T-helper 17 cell (primary cell): ENCODE measurements around the gene HOXA2. TPM values are rescaled to one million over a fixed set of nuclear protein-coding genes. Genes with fewer than 3 reads are reported as not detected.

Experiments used
- ATAC-seq: fragments of 150-1000 bp; cut with Tn5 transposase; 2 replicates; pipeline ENCODE4 v1.10.0; 2021; ENCODE audit warnings: mild to moderate bottlenecking, moderate library complexity
- DNase-seq, 3 donors: peaks; one replicate each; pipeline versions ENCODE4 v3.0.0 to v3.0.0-alpha.2; 2020 to 2021
- H3K9me3 ChIP-seq: one replicate; pipeline ENCODE4 v1.7.0; 2013; ENCODE audit warnings: low read length, mild to moderate bottlenecking; ENCODE audit not compliant: control insufficient read depth, poor library complexity, severe bottlenecking
- H3K27ac Mint-ChIP-seq: one replicate; pipeline ENCODE4 v1.8.0; 2022; ENCODE audit warnings: mild to moderate bottlenecking, moderate library complexity, mixed read lengths
- H3K27me3 Mint-ChIP-seq: one replicate; pipeline ENCODE4 v1.8.0; 2022; ENCODE audit warnings: mixed read lengths
- H3K36me3 Mint-ChIP-seq: one replicate; pipeline ENCODE4 v1.8.0; 2022; ENCODE audit warnings: low read depth, mixed read lengths
- H3K4me1 Mint-ChIP-seq: one replicate; pipeline ENCODE4 v1.8.0; 2022; ENCODE audit warnings: mild to moderate bottlenecking, mixed read lengths
- H3K4me3 Mint-ChIP-seq: one replicate; pipeline ENCODE4 v1.8.0; 2022; ENCODE audit warnings: mild to moderate bottlenecking, moderate library complexity, mixed read lengths
- total RNA-seq, 4 donors: library from RNA in 2 of 4; stranded (reverse) in 2 of 4; gene quantifications; one replicate each; pipeline ENCODE4 v1.2.3 and lab custom pipeline; 2022 to 2026

Gene HOXA2
- total RNA-seq, 2 donors from 2014 or later, result not detected

DNA sequence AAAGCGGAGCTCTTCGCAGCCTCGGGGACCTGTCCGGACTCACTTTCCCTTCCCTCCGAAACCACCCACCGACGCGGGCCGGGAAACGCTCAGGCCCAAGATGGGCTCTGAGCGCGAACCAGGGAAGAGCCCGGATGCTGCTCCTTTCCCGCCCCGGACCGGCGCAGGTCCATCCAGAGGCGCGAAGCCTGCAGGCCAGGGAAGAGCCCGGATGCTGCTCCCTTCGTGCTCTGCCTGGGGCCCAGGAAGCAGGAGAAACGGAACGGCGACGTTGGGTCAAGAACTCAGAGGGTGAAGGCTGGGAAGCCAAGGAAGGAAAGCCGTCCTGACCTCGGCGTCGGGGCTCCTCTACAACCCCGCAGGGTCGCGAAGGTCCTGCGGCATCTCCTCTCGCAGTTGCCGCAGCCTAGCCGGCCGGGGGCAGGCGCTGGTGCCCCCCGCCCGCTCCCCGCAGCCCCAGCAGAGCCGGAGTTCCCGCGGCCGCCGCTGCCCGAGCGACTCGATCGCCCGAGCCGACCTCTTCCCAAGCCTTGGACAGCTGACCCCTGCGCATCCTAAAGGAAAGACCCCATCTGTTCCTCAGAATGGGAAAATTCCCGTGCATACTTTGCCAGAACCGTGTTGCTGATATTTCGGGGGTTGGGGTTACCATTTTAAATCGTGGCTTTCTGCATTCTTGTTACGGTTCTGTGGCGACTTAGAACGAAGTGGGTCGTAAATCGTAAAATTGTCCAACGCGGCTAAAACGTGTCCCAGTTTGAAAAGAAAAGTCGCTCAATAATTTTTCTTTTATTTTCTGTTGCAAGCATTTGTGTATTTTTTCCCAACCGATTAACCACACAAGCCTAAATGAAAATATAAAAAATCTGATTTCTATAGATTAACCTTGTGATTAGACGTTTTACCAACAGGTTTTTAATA lies 14.2 kb downstream of the HOXA2 start:
- H3K4me3 Mint-ChIP-seq, result peak overlapping the region; percentile 28

GRCh38 chr7:27083646-27084045 lies 18.8 kb downstream of the HOXA2 start:
- H3K4me1 Mint-ChIP-seq, result peaks cover 2% of the 10 kb centered on the region
- no peak for ATAC-seq
- no peaks in the 10 kb centered on the region for H3K36me3 Mint-ChIP-seq
- H3K4me3 Mint-ChIP-seq, result no peak overlapping the region
- H3K9me3 ChIP-seq, result no peaks in the 10 kb centered on the region
- H3K27me3 Mint-ChIP-seq, result peaks cover 37% of the 10 kb centered on the region
- no peak for DNase-seq
- no peak overlapping the region for H3K27ac Mint-ChIP-seq

More for the DNA sequence above, 14.2 kb downstream of the HOXA2 start:
- no peaks in the 10 kb centered on the region for H3K9me3 ChIP-seq
- ATAC-seq, result no peak
- Mint-ChIP-seq H3K4me1 (peaks cover 5% of the 10 kb centered on the region), H3K36me3 (peaks cover 2% of the 10 kb centered on the region), H3K27me3 (peaks cover 72% of the 10 kb centered on the region), H3K27ac (no peak overlapping the region)
- no peak for DNase-seq

- no peak for ATAC-seq
- H3K27me3 Mint-ChIP-seq, result peaks cover 25% of the 10 kb centered on the region
- no peaks in the 10 kb centered on the region for H3K9me3 ChIP-seq
- H3K36me3 Mint-ChIP-seq, result no peaks in the 10 kb centered on the region
- DNase-seq, result no peak
- H3K4me3 Mint-ChIP-seq, result no peak overlapping the region
- H3K4me1 Mint-ChIP-seq, result no peaks in the 10 kb centered on the region
- no peak overlapping the region for H3K27ac Mint-ChIP-seq
Measured at GRCh38 chr7:27082171-27082570, 20.3 kb downstream of the HOXA2 start.

GRCh38 chr7:27080844-27081436 lies 21.5 kb downstream of the HOXA2 start:
- Mint-ChIP-seq H3K27ac (no peak overlapping the region), H3K4me3 (no peak overlapping the region), H3K4me1 (no peaks in the 10 kb centered on the region), H3K27me3 (peaks cover 26% of the 10 kb centered on the region), H3K36me3 (peaks cover 2% of the 10 kb centered on the region)
- ATAC-seq, result no peak
- no peaks in the 10 kb centered on the region for H3K9me3 ChIP-seq
- DNase-seq, result no peak

DNA sequence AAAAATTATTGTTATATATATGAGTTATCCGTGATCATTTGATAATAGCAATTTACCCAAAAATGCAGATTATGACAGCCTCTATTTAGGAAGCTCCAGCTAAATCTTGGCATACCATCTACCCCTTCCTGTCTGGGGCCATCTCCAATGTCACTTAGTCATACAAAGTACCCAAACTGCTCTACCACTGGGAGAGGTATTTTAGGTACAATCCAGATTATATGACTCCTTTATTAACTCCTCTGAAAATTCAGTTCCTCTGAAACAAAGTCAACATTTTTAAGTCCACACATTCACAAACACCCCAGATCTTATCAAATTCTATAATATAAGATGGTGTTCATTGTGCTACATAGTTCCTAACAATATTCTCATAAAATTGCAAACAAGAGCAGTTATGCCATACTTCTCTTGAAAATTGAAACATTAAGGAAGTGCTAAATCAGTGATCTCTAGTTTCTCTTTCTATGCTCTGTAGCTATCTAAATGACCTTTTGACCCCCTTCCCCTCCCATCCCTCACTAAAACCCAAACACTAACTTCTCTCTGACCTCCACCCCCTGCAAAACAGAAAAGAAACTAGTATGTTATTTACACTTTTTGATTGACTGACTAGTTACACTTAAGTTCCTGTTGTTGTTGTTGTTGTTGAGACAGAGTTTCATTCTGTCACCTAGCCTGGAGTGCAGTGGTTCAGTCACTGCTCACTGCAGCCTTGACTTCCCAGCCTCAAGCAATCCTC lies 23.1 kb downstream of the HOXA2 start:
- no peaks in the 10 kb centered on the region for H3K4me1 Mint-ChIP-seq
- H3K27me3 Mint-ChIP-seq, result peaks cover 24% of the 10 kb centered on the region
- no peak overlapping the region for H3K4me3 Mint-ChIP-seq
- no peaks in the 10 kb centered on the region for H3K9me3 ChIP-seq
- DNase-seq (no peak), ATAC-seq (no peak)
- peaks cover 2% of the 10 kb centered on the region for H3K36me3 Mint-ChIP-seq
- H3K27ac Mint-ChIP-seq, result no peak overlapping the region

- DNase-seq, result no peak
- Mint-ChIP-seq H3K27ac (no peak overlapping the region), H3K4me3 (no peak overlapping the region), H3K36me3 (peaks cover 2% of the 10 kb centered on the region), H3K27me3 (peaks cover 27% of the 10 kb centered on the region), H3K4me1 (no peaks in the 10 kb centered on the region)
- no peaks in the 10 kb centered on the region for H3K9me3 ChIP-seq
- no peak for ATAC-seq
Measured at GRCh38 chr7:27078616-27079233, 23.8 kb downstream of the HOXA2 start.

DNA sequence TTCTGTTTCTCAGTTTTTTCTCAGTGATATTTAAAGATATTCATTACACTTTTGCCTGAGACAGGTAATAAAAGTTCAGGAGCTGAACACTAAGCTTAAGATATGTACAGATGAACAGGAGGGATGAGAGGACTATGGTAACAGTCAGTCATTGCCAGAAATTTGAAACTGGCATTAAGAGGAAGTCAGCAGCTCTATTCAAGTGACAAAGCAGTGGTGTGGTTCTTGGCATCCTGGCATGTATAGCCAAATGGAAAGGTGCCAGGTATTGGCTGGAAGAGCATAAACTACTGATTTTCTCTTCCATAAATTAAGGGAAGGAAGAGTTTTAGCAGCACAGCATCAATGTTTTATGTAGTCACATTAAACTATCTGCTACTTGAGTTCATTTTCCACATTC lies 29.4 kb downstream of the HOXA2 start:
- Mint-ChIP-seq H3K27ac (no peak overlapping the region), H3K27me3 (peaks cover 34% of the 10 kb centered on the region)
- DNase-seq, result no peak

DNA sequence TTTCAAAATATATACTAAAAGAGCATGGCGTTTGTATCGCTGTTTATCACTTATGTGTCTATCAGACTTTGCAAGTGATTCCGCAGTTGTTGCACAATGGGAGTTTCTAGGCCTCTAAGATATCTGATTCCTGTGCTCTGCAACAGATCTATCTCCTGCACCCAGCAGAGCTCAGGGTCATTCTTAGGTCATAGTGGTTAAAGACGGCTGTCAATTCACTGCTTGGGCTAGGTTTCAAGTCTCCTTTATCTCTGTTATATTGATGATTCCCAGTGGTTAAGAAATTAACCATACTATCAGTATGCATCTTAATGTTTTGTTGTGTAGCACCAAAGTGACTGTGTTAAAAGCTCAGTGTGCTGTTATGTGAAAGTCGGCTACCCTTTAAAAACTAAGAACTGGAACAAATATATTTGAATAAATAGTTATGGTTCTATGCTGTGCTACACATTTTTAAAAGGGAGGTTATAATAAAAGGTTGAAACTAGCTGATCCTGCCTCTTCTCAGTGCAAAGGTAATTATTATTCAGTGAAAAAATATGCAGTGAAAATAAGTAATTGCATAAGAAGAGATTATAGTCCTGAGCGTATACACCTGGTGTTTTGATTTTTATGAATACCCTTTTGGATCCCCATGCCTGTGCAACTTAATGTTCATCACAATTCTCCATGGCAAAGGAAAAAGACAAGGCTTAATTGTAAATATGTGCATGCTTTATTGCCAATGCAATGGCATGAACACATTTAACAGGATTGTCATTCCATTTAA lies 30.7 kb downstream of the HOXA2 start:
- ATAC-seq, result no peak
- Mint-ChIP-seq H3K36me3 (peaks cover 2% of the 10 kb centered on the region), H3K4me1 (no peaks in the 10 kb centered on the region), H3K27me3 (peaks cover 43% of the 10 kb centered on the region), H3K4me3 (no peak overlapping the region), H3K27ac (no peak overlapping the region)
- DNase-seq, result no peak
- H3K9me3 ChIP-seq, result no peaks in the 10 kb centered on the region

More for the DNA sequence above, 29.4 kb downstream of the HOXA2 start:
- H3K4me3 Mint-ChIP-seq, result no peak overlapping the region
- no peaks in the 10 kb centered on the region for H3K4me1 Mint-ChIP-seq
- H3K9me3 ChIP-seq, result no peaks in the 10 kb centered on the region
- ATAC-seq, result no peak
- peaks cover 2% of the 10 kb centered on the region for H3K36me3 Mint-ChIP-seq

GRCh38 chr7:27068259-27068658 lies 34.2 kb downstream of the HOXA2 start:
- H3K9me3 ChIP-seq, result no peaks in the 10 kb centered on the region
- H3K27me3 Mint-ChIP-seq, result peaks cover 32% of the 10 kb centered on the region
- H3K27ac Mint-ChIP-seq, result no peak overlapping the region
- ATAC-seq (no peak), DNase-seq (no peak)
- no peak overlapping the region for H3K4me3 Mint-ChIP-seq
- no peaks in the 10 kb centered on the region for H3K4me1 Mint-ChIP-seq
- H3K36me3 Mint-ChIP-seq, result no peaks in the 10 kb centered on the region

GRCh38 chr7:27066148-27066547 lies 36.3 kb downstream of the HOXA2 start:
- DNase-seq, result no peak
- Mint-ChIP-seq H3K27me3 (peaks cover 26% of the 10 kb centered on the region), H3K4me1 (no peaks in the 10 kb centered on the region), H3K4me3 (no peak overlapping the region), H3K36me3 (no peaks in the 10 kb centered on the region), H3K27ac (no peak overlapping the region)
- no peaks in the 10 kb centered on the region for H3K9me3 ChIP-seq
- ATAC-seq, result no peak

- Mint-ChIP-seq H3K27me3 (peaks cover 28% of the 10 kb centered on the region), H3K36me3 (no peaks in the 10 kb centered on the region), H3K27ac (no peak overlapping the region), H3K4me1 (no peaks in the 10 kb centered on the region), H3K4me3 (no peak overlapping the region)
- ATAC-seq (no peak), DNase-seq (no peak)
- H3K9me3 ChIP-seq, result no peaks in the 10 kb centered on the region
Measured at GRCh38 chr7:27065709-27066108, 36.8 kb downstream of the HOXA2 start.

DNA sequence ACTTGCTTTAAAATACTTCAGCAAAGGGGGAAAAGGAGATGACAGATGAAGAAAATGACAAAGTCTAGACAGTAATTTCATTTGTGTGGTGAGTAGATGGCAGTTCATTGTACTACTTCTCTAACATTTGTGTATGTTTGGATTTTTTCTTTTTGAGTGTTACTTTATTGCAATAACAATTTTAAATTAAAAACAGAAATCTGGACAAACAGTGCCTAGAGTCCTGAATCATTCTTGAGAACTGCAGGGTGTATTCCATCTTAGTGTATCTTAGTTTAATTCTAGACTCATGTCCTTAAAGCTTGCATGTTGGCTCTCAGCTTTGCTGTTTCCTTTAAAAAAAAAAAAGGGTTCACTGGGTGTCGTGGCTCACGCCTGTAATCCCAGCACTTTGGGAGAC lies 37.8 kb downstream of the HOXA2 start:
- no peak for ATAC-seq
- Mint-ChIP-seq H3K27ac (no peak overlapping the region), H3K4me3 (no peak overlapping the region)

More for the DNA sequence above, 37.8 kb downstream of the HOXA2 start:
- Mint-ChIP-seq H3K27me3 (peaks cover 39% of the 10 kb centered on the region), H3K4me1 (no peaks in the 10 kb centered on the region), H3K36me3 (no peaks in the 10 kb centered on the region)
- DNase-seq, result no peak
- no peaks in the 10 kb centered on the region for H3K9me3 ChIP-seq
